ENCODE measurements around the gene CLTA.
"Not testable (repeated sequence)": the region's sequence is repeated elsewhere in the genome, so short reads cannot be mapped to it uniquely, and the experiment has no call there.

CLTA gene

DNA sequence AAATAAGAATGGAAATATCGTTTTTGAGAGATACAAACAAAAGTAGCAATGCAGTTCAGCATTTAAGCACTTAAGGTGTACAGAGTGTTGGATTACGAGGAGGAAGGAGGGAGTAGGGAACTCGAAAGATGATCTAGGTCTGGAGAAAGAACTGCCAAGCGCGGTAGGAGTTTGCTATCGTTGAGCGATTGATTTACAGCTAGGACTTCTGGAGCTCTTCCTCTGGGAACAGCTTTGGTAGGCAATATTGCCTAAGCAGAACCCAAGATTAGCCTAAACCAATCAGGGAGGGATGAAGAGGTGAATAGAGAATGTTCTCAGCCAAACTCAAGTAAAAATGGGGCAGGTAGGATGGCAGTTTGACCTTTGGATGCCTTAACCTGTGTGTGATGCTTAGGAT, 965 bp downstream of the CLTA start:
- DNase-seq = no peak

DNA sequence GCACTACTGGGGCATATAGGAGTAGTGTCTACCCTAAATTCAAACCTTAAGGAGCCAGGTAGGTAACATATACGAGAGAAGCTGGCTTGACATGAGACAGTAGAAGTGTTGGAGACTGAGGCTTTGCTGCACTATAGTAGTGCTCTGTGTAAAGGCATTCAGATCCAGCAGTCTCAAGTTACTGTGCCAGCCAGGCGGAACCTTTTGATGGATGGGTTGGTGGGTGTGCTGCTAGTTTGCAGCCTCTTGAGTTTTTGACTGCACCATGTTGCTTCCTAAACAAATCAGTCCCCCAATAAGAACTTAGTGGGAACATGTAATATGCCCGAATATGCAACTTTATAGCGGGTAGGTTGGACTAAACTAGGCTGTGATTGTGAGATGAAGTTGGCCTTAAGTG, 1.5 kb downstream of the CLTA start:
- no peak for DNase-seq

DNA sequence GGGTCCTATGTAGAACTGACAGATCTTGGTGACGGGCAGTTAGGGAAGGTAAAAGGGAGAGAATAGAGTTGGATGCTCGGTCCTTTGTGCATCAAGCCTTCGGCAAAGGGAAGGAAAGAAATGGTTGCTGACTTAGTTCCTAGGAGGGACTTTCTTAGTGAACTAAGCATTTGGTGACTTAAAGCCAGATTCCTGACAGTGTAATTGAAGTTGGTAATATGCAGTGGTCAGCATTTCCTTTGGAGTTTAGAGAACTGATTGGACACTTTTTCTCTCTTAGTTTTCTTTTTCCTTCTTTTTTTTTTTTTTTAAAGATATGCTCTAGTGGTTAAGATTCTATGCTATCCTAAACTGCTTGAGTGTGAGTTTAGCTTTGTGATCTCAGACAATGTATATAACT, 2.3 kb downstream of the CLTA start:
- DNase-seq = no peak

DNA sequence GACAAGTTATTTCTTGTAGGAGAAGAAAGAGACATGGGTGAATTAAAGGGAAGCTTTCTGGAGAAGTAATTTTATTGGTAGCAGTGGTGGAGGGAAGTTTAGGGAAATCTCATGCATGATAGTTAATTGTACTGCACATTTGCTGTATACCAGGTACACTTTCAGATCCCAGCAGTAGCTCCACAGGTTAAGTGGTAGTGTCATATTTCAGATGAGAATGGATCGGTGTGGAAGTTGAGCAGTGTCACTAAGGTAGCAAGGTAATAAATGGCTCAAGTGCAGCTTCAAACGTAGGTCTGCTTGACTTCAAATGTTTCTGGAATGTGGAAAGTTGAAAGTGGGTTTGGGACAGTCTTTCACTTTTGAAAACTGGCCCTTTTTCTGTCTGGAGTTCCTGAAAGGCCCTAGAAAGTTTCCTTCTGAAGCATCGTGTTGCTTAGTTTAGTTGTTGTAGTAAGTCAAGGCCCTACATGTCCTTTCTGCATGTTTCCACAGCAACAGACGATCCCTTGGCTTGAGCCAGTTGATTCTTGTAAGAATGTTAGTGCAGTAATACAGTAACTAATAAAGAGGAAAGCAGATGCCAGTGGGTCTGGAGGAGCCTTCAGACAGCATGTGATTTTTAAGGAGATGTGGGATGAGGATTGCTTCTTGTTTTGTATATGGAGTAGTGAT, 3.7 kb downstream of the CLTA start:
- DNase-seq = no peak

DNA sequence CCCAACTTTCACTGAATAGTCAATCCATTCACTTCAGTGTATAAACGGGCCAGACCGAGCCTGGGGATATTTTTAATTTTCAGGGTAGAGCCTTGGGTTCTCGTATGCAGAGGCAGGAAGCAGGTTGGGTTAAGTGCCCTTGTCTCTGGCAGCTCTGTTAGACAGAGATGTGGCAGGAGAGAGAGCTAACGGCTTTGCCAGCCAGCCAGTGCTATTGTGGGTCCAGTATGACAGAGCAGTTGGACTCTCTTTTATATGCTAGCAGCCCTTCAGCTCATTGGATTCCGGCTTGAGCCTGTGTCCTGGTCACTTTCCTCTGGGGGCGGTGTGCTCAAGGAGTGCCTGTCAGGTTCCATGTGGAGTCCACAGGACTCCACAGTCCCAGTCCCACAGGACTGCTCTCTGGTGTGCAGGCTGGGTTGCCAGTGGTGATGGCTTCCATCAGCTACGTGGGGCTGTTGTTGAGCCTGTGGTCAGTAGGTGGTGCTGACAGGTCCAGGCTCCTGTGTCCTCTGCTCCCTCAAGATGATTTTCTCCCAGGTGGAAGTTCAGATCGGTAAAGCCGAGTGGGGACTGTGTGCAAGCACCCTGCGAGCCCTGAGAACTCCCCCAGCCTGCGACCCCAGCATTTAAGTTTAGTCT, 14.3 kb downstream of the CLTA start:
- no peak for DNase-seq

DNA sequence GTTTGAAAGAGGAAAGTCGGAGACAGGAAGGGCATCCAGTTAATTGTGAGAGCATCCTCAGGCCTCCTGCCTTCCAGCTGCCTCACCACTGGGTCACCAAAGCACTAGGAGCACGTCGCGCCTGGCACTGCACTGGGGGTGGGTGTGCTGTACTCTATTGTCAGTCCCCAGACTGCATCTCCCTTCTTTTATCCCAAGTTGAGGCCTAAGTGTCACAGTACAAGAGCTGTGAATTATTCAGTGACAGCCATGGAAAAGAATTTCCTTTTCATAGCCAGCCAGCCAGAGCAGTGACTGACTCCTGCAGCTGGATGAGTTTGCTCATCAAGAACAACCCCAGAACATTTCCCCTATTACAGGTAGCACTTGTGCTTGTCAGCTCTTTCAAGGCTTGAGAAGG, 16.3 kb downstream of the CLTA start:
- no peak for DNase-seq

DNA sequence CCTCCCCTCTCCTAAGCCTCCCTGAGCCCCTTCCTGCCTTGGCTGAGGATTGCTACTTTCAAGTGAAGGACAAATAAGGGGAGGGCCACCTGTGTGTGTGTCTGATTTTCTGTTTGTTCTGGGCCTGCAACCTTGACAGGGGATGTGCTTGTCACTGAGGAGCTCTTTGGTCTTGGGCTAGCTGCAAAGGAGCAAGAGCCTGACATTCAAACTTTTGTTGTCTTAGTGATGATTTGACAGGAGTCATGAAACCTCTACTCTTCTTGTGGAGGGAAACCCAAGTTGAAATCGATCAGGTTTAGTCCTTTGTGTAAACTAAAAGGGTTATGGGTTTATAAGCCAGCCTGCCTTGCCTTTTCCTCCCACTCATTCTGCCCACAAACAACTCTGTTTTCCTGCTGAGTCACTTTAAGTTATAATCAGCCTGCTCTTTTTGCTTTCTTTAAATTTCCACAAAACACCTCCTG, 16.9 kb downstream of the CLTA start:
- no peak for DNase-seq

DNA sequence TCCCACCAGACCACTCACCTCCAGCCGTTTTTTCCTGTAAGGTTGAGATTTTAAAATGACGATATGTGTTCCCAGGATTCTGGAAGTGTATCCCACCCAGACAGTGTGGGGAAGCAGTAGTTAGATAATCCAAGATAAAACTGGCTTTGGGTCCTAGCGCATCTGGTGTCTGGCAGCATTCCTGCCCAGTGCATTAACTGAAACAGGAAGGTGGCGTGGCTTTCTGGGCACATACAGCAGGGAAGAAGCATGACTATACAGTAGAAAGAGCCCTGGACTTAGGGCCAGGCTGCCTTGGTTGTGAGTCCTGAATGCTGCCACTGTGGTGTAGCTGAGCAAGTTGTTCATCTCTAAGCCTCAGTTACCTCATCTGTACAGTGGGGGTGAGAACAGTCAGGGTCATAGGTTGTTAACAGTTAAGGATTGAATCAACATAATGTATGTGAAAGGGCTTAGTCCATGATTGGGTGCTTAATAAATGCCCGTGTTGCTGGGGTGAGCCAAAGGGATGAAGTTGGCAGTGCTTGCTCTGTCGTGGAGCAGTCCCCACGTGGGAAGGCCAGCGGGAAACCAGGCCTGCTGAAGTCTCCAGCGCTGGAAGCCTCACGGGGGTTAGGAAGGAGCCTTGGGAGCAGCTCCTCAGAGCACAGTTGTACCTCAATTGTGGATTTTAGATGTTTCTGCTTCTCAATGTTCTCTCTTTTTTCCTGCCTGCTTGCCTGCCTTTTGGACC, 18.0 kb downstream of the CLTA start:
- DNase-seq = no peak

DNA sequence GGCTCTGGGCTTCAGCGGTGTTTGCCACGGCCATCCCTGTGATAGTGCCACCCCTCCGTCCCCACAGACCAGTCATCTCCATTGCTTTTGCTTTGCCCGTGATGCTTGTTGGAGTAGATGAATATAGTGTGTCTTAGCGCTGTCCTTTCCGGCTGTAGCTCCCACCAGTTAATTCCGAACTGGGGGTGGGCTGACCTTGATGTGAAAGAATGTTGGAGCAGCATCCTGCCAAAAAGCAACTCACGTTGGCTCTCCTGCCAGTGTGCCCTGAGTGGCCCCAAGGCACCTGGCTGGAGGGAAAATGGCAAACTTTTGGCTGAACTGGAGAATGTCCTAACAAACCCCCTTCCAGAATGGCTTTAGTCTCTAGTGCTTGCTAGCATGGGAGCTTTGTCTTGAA, 20.0 kb downstream of the CLTA start:
- no peak for DNase-seq

DNA sequence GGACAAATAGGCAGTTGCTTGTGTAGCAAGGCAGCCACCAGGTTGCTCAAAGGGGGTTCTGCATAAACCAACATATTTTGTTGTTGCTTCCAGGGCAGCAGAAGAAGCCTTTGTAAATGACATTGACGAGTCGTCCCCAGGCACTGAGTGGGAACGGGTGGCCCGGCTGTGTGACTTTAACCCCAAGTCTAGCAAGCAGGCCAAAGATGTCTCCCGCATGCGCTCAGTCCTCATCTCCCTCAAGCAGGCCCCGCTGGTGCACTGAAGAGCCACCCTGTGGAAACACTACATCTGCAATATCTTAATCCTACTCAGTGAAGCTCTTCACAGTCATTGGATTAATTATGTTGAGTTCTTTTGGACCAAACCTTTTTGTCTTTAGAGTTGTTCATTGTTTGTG, 20.8 kb downstream of the CLTA start:
- no peak for DNase-seq

DNA sequence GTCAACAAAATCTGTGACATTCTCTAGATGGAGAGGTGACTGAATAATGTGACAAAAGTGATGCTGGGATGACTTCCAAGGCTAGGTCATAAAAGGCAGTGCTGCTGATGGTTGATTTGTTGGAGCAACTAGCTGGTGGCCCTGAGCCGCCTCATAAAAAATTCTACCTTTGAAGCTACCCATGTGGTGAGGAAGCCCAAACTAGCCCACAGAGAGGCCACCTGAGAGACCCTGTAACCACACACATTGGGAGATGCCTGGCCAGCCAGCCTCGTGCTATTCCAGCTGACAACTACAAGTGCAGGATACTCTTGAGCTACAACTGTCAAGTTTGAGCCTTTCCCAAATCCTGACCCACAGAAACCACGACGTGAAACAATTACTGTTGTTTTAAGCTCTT, 22.7 kb downstream of the CLTA start:
- DNase-seq = no peak

DNA sequence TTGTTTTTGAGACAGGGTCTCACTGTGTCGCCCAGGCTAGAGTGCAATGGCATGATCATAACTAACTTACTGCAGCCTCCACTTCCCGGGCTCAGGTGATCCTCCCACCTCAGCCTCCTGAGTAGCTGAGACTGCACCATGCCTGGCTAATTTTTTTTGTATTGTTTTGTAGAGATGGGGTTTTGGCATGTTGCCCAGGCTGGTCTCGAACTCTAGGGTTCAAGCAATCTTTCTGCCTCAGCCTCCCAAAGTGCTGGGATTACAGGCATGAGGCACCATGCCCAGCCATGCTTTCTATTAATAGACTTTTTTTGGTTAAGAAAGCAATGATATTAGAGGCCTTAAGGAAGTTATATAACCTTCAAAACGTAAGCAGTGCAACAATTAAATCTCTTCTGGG, 23.3 kb downstream of the CLTA start:
- no peak for DNase-seq

DNA sequence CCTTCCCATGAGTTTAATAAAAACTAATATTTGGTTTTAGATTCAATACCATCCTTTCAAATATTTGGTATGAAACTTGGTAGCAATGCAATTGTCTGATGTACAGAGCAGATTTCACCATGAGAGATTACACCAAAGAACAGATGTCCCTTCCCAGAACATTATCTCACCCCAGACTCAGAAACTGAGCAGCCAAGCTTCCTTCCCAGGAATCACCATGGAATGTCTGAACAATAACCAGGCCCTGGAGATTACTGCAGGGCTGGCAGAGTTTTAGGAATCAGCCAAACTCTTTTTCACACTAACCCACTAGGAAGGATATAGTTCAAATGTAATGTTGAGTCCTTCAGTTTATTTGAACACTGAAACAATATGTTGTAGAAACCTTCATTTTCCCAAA, 23.9 kb downstream of the CLTA start:
- DNase-seq = no peak

DNA sequence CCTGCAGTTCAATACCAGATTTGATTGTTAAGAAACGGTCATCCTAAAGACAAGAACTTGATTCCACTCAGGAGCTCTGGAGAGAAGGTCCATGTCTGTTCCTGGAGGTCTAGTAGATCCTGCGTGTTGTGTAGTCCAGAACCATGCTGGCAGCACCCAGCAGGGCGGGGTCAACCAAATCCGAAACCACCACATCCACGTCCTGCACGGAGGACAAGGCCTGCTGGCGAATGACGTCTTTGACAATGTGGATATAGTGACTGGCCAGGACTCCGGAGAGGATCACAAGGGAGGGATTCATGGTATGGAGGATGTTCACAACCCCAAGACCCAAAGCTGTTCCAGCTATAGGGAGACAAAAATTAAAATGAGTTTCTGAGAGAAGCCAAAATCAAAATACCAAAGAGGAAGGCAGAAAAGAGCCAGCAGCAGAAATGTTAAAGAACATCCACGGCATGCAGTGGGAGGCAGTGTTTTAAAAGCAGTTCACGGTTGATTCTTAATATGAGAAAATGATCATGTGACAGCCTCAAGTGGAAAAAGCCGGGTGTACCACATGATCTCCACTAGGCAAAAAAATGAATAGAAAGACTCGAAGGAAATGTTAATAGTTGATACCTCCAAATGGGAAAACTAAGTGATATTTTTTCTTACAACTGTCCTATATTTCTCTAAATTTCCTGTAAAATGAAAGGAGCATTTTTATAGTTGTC, 26.7 kb downstream of the CLTA start:
- no peak for DNase-seq

DNA sequence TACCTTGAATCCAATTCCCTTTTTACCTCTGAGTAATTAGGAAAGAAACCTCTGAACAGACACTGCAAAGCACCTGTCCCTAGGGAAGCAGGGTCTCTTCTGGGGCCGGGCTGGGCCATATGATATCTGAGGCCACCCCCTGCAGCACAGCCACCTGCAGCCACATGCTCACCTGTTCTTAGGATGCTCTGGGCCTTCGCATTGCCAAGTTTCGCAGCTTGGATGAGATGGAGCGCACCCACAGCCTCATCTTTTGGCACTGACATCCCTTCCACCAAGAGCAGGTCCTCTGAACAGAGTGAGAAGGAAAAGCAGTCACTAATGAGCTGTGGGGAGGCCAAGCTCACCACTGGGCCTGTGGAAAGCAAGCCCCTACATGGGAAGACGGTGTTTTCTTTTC, 27.3 kb downstream of the CLTA start:
- DNase-seq = no peak

DNA sequence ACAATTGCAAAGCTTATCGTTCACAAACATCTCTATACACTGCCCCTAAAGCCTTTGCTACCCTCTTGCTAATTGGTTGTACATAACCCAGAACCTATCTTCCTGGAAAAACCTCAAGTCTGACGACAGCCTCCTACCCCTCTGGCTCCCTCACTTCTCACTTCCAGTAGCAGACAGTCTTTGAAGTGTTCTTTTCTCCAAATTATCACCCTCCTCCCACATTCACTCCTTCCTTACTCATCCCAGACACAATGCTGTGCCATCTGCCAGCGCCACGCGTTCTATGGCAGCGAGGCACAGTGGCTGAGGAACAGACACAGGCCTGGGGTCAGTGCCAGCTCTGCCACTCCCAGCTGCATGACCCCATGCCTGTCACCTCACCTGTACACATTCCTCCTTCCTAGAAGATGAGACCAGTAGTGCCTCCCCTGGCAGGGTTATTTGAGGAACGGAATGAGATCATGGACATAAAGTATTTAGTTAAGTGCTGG, 27.7 kb downstream of the CLTA start:
- no peak for DNase-seq

DNA sequence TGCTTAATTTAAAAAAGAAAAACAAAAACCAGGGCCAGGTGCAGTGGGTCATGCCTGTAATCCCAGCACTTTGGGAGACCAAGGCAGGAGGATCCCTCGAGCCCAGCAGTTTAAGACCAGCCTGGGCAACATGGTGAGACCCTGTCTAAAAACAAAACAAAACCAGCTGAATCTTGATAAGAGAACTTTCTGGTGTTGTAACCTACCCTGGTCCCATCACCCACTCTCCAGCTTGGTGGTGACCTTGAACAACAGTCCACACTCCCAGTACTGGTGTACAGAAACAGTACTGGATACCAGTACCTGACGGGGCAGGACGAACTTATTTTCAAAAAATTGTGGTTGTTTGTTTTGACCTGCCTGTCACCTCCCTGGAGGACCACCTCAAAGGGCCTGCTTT, 30.9 kb downstream of the CLTA start:
- no peak for DNase-seq

DNA sequence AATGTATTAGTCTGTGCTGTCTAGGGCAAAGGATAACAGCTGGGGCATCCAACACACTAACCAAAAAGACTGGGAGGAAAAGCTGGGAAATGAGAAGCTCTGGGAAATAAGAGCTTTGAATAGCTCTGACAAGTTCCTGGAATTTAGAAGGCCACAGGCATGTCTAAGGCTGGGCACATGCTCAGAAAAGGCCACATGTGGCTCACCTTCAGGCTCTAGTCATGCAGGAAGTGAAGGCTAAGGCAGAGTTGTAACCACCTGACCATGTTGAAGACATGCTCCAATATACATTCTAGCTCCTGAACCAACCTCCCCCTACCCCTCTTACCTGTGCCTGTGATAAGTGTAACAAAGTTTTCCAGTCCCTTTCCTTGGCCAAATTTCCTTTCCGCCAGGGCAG, 31.7 kb downstream of the CLTA start:
- no peak for DNase-seq

DNA sequence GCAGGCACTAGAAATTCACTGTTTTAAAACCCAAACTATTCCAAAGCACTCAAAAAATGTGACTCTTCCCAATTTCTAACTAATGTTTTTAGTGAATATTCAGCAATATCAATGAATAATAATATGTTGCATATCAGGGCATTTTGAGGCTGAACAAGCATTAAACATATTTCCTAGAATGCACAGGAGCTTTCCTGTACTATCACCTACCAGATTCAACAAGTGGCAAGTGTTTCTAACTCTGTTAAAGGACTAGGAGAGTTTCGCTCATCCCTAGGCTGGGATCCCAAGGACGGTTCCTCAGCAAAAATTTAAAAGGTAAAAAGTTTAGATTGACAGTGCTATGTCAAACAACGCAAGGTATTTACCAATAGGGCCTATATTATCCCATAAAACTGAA, 46.5 kb downstream of the CLTA start:
- DNase-seq = no peak

DNA sequence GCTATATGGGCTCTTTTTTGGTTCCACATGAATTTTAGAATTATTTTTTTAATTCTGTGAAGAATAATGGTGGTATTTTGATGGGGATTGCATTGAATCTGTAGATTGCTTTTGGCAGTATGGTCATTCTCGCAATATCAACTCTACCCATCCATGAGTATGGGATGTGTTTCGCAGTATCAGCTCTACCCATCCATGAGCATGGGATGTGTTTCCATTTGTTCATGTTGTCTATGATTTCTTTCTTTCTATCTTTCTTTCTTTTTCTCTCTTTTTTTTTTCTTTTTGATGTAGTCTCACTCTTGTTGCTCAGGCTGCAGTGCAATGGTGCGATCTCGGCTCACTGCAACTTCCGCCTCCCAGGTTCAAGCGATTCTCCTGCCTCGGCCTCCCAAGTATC, 48.5 kb downstream of the CLTA start:
- not testable (repeated sequence) for DNase-seq

DNA sequence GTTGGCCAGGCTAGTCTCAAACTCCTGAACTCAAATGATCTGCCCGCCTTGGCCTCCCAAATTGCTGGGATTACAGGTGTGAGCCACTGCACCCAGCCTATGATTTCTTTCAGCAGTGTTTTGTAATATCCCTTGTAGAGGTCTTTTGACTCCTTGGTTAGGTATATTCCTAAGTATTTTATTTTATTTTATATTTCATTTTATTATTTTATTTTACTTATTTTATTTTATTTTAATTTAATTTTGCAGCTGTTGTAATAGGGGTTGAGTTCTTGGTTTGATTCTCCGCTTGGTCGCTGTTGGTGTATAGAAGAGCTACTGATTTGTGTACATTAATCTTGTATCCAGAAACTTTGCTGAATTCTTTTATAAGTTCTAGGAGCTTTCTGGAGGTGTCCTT, 49.0 kb downstream of the CLTA start:
- not testable (repeated sequence) for DNase-seq

DNA sequence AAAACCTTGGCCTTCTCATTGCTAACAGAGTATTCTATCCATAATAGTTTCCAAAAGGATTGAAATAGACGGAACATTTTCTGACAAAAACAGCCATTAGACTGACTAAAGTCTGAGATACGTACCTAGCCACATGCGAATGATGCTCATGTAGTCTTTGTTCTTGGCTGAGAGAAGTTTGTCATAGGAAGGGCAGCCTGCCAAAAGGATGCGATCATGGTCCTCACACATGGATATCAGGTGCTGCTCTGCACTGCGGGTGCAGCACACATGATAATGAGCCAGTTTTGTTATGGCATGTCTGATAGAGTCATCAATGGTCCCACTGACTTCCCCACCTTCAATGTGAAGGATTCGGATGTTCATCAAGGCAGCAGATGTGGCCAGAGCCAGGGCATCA, 55.2 kb downstream of the CLTA start:
- no peak for DNase-seq

DNA sequence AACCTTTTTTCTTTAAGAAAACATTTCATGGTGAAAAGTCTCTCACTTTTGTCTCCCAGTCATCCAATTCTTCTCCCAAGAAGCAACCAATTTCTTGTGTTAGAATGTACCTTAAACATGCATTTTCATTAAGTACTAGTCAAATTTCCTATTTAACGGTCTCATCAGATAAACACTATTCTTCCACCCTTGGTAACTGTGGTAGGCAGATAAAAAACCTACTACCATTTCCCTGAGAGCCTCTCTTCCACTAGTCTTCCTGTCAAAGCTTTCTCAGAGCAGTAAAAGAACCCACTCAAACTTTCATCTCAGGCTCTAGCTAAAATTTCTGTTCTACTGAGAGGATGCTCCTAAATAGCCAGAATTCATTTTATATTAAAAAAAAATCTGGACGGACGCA, 56.6 kb downstream of the CLTA start:
- DNase-seq = no peak

DNA sequence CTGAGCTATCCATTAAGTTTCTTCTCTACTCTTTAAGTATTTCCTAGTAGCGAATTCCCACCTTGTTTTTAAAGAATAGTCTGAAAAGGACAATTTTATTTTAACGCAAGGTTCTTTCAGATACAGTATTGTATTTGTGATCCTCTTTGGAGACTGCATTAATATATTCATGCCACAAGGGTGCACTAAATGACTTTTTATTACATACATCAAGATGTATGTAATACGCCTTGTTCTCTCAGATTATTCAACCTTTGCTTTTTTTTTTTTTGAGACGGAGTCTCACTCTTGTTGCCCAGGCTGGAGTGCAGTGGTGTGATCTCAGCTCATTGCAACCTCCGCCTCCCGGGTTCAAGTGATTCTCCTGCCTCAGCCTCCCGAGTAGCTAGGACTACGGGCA, 57.3 kb downstream of the CLTA start:
- DNase-seq = not testable (repeated sequence)

All from activated effector memory CD4-positive, alpha-beta T cell treated with anti-CD3 and anti-CD28 coated beads, Interleukin-2, amount 50 U/mL, for 16 hours (primary cell).